Spleen (tissue), 7 donors: ENCODE results near the gene WNK1.

ENCODE experiments used
- CTCF ChIP-seq, 11 experiments: fragments of 200-600 bp in 7 of 11; fragments of 450-650 bp in 4 of 11; sonication (generic) in 4 of 11; IDR thresholded peaks in 8 of 11; conservative IDR thresholded peaks in 3 of 11; 1 replicate in 7 of 11; 2 replicates in 4 of 11; pipeline versions ENCODE4 v1.4.0 to v1.8.0; 2016 to 2021; ENCODE audit warnings: antibody characterized with exemption in 11 of 11, inconsistent platforms in 4 of 11, mild to moderate bottlenecking in 1 of 11
- POLR2A ChIP-seq, 3 donors: fragments of 450-650 bp; IDR thresholded peaks; one replicate each; pipeline ENCODE4 v1.5.1; 2017; ENCODE audit warnings: antibody characterized with exemption in 3 of 3, mild to moderate bottlenecking in 1 of 3
- donor health status: DM: no; HTN: no; CAD: no; lungs with moderate emphysema.
- donor health status: DM: no; HTN: no; CAD: no.
- donor health status: DM: no; HTN: no; CAD: no.

DNA sequence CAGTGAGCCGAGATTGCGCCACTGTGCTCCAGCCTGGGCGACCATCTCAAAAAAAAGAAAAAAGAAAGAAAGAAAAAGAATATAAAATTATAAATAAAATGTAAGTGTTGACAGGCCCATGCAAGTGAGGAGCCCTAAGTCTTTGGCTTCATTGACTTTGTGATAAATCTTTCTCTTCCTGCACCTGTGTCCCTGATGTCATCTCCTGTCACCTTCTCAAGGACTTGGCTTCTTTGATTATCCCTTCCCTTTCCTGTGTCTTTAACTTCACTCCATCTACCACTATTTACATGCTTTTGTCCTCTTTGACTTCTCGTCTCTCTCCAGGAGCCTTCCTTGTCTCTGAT, 33.6 kb upstream of the WNK1 start:
- TF ChIP-seq POLR2A (IDR thresholded peaks at IDR 0.05) (no peak), CTCF (IDR thresholded peaks at IDR 0.05 in 8 of 11, conservative IDR thresholded peaks at IDR 0.05 in 3 of 11) (no peak)
